Sigmoid colon (tissue), 4 donors: ENCODE results near the gene PRKAG2.
"Not testable (repeated sequence)": the region's sequence is repeated elsewhere in the genome, so short reads cannot be mapped to it uniquely, and the experiment has no call there.

ENCODE experiments used
- CTCF ChIP-seq, 4 experiments: fragments of 450-650 bp in 3 of 4; fragments of 200-600 bp in 1 of 4; IDR thresholded peaks; one replicate each; pipeline ENCODE4 v1.5.1; 2016 to 2019; ENCODE audit warnings: antibody characterized with exemption in 4 of 4, mild to moderate bottlenecking in 3 of 4, moderate library complexity in 2 of 4
- POLR2AphosphoS5 ChIP-seq, 4 donors: sonication (generic); formaldehyde crosslinking; IDR thresholded peaks; one replicate each; pipeline ENCODE4 v1.6.1; 2017; ENCODE audit warnings: antibody characterized with exemption in 4 of 4

- TF ChIP-seq POLR2AphosphoS5, CTCF (IDR thresholded peaks at IDR 0.05): not testable (repeated sequence)
Observed at GRCh38 chr7:151826316-151826715, 50.6 kb downstream of the PRKAG2 start.
